Subcutaneous abdominal adipose tissue (tissue), 5 donors: Measurements from ENCODE around the gene MON2.
"Not testable (repeated sequence)": the region's sequence is repeated elsewhere in the genome, so short reads cannot be mapped to it uniquely, and the experiment has no call there.

Source experiments
- H3K27ac ChIP-seq: one replicate; pipeline ENCODE4 v1.7.0; 2013; ENCODE audit warnings: low read depth, mild to moderate bottlenecking, inconsistent platforms, low read length, moderate library complexity
- H3K27me3 ChIP-seq, 5 donors: one replicate each; pipeline ENCODE4 v1.7.0; 2013; ENCODE audit warnings: low read length in 5 of 5, inconsistent platforms in 1 of 5; ENCODE audit not compliant: control insufficient read depth in 5 of 5, insufficient read depth in 4 of 5
- H3K36me3 ChIP-seq, 5 donors: one replicate each; pipeline ENCODE4 v1.7.0; 2013; ENCODE audit warnings: low read length in 5 of 5; ENCODE audit not compliant: control insufficient read depth in 5 of 5, insufficient read depth in 5 of 5
- H3K4me1 ChIP-seq, 5 donors: one replicate each; pipeline ENCODE4 v1.7.0; 2013; ENCODE audit warnings: low read length in 5 of 5, mild to moderate bottlenecking in 3 of 5, moderate library complexity in 1 of 5; ENCODE audit not compliant: control insufficient read depth in 5 of 5, insufficient read depth in 5 of 5
- H3K4me3 ChIP-seq, 5 donors: one replicate each; pipeline ENCODE4 v1.7.0; 2013; ENCODE audit warnings: low read length in 5 of 5, low read depth in 1 of 5
- H3K9ac ChIP-seq, 5 donors: one replicate each; pipeline ENCODE4 v1.7.0; 2013; ENCODE audit warnings: low read length in 5 of 5, mild to moderate bottlenecking in 4 of 5, moderate library complexity in 3 of 5
- H3K9me3 ChIP-seq, 5 donors: one replicate each; pipeline ENCODE4 v1.7.0; 2013; ENCODE audit warnings: low read length in 5 of 5; ENCODE audit not compliant: control insufficient read depth in 5 of 5
- donor health status: healthy.
- donor health status: healthy.
- donor health status: healthy.
- donor health status: healthy.
- donor health status: healthy.

MON2 gene

GRCh38 chr12:62536546-62536945 lies 69.9 kb downstream of the MON2 start:
- H3K4me1 ChIP-seq: peaks cover 0 to 26% (median 3%) of the 10 kb centered on the region in 5 donors
- no peak overlapping the region for H3K27ac ChIP-seq
- H3K4me3 ChIP-seq: no peak overlapping the region
- no peaks in the 10 kb centered on the region for H3K9me3 ChIP-seq
- H3K27me3 ChIP-seq: no peaks in the 10 kb centered on the region
- H3K36me3 ChIP-seq: peaks cover 19 to 33% (median 24%) of the 10 kb centered on the region in 5 donors
- no peak overlapping the region for H3K9ac ChIP-seq

GRCh38 chr12:62537551-62537950 lies 70.9 kb downstream of the MON2 start:
- Histone ChIP-seq H3K9me3 (no peaks in the 10 kb centered on the region), H3K9ac (peak overlapping the region in 1 of 5 donors; percentile 47), H3K27me3 (no peaks in the 10 kb centered on the region), H3K4me3 (no peak overlapping the region), H3K36me3 (peaks cover 19 to 31% (median 23%) of the 10 kb centered on the region in 5 donors), H3K4me1 (peaks cover 0 to 27% (median 3%) of the 10 kb centered on the region in 5 donors), H3K27ac (no peak overlapping the region)

GRCh38 chr12:62540354-62540753 lies 73.7 kb downstream of the MON2 start:
- peaks cover 14 to 37% (median 25%) of the 10 kb centered on the region in 5 donors for H3K36me3 ChIP-seq
- no peaks in the 10 kb centered on the region for H3K9me3 ChIP-seq
- H3K27me3 ChIP-seq: no peaks in the 10 kb centered on the region

GRCh38 chr12:62542814-62543213 lies 76.2 kb downstream of the MON2 start:
- Histone ChIP-seq H3K9me3 (no peaks in the 10 kb centered on the region), H3K4me1 (peaks cover 0 to 17% (median 3%) of the 10 kb centered on the region in 5 donors), H3K27ac (no peak overlapping the region), H3K27me3 (no peaks in the 10 kb centered on the region), H3K36me3 (peaks cover 27 to 44% (median 35%) of the 10 kb centered on the region in 5 donors), H3K9ac (no peak overlapping the region), H3K4me3 (no peak overlapping the region)

More at GRCh38 chr12:62540354-62540753, 73.7 kb downstream of the MON2 start:
- Histone ChIP-seq H3K9ac (no peak overlapping the region), H3K4me3 (no peak overlapping the region), H3K4me1 (peaks cover 0 to 27% (median 3%) of the 10 kb centered on the region in 5 donors), H3K27ac (no peak overlapping the region)

- H3K4me1 ChIP-seq: peaks cover 0 to 12% (median 3%) of the 10 kb centered on the region in 5 donors
- no peak overlapping the region for H3K27ac ChIP-seq
- no peak overlapping the region for H3K4me3 ChIP-seq
- no peaks in the 10 kb centered on the region for H3K9me3 ChIP-seq
- no peaks in the 10 kb centered on the region for H3K27me3 ChIP-seq
- peaks cover 25 to 44% (median 36%) of the 10 kb centered on the region in 5 donors for H3K36me3 ChIP-seq
- H3K9ac ChIP-seq: no peak overlapping the region
Observed at GRCh38 chr12:62543324-62543723, 76.7 kb downstream of the MON2 start.

- Histone ChIP-seq H3K4me3 (no peak overlapping the region), H3K9ac (no peak overlapping the region), H3K4me1 (peaks cover 0 to 11% (median 3%) of the 10 kb centered on the region in 5 donors), H3K36me3 (peaks cover 23 to 43% (median 34%) of the 10 kb centered on the region in 5 donors), H3K27ac (no peak overlapping the region), H3K9me3 (no peaks in the 10 kb centered on the region), H3K27me3 (no peaks in the 10 kb centered on the region)
Observed at GRCh38 chr12:62543741-62544140, 77.1 kb downstream of the MON2 start.

- H3K27ac ChIP-seq: no peak overlapping the region
- H3K27me3 ChIP-seq: no peaks in the 10 kb centered on the region
- H3K9ac ChIP-seq: no peak overlapping the region
- H3K4me3 ChIP-seq: no peak overlapping the region
- H3K36me3 ChIP-seq: peaks cover 34 to 63% (median 40%) of the 10 kb centered on the region in 5 donors
- H3K4me1 ChIP-seq: no peaks in the 10 kb centered on the region
- H3K9me3 ChIP-seq: no peaks in the 10 kb centered on the region
Observed at GRCh38 chr12:62552906-62553556, 86.4 kb downstream of the MON2 start.

- H3K27ac ChIP-seq, H3K9me3 ChIP-seq, H3K4me3 ChIP-seq, H3K9ac ChIP-seq, H3K27me3 ChIP-seq, H3K4me1 ChIP-seq: not testable (repeated sequence)
- H3K36me3 ChIP-seq: peaks cover 35 to 52% (median 36%) of the 10 kb centered on the region in 5 donors
Observed at GRCh38 chr12:62559366-62559765, 92.7 kb downstream of the MON2 start.

GRCh38 chr12:62562846-62563245 lies 96.2 kb downstream of the MON2 start:
- Histone ChIP-seq H3K36me3 (peaks cover 21 to 48% (median 41%) of the 10 kb centered on the region in 5 donors), H3K4me1 (no peaks in the 10 kb centered on the region), H3K9me3 (no peaks in the 10 kb centered on the region), H3K27ac (no peak overlapping the region), H3K4me3 (no peak overlapping the region), H3K27me3 (no peaks in the 10 kb centered on the region), H3K9ac (no peak overlapping the region)

GRCh38 chr12:62575036-62575435 lies 108.4 kb downstream of the MON2 start:
- Histone ChIP-seq H3K4me3 (no peak overlapping the region), H3K27me3 (no peaks in the 10 kb centered on the region), H3K27ac (no peak overlapping the region), H3K9me3 (no peaks in the 10 kb centered on the region), H3K4me1 (no peaks in the 10 kb centered on the region), H3K36me3 (peaks cover 13 to 29% (median 24%) of the 10 kb centered on the region in 5 donors), H3K9ac (no peak overlapping the region)
